GM12878 (cell line): Measurements from ENCODE around the gene OSBPL10. TPM values are rescaled to one million over a fixed set of nuclear protein-coding genes. Genes with fewer than 3 reads are reported as not detected.
A peak's percentile ranks its signal among the peaks of the same experiment; 100 is the strongest.

Source experiments
- ATAC-seq: fragments of 200-7000 bp; cut with Tn5 transposase; 3 replicates; pipeline ENCODE4 v1.9.1; 2020; ENCODE audit warnings: mild to moderate bottlenecking, moderate library complexity
- BruUV-seq: library from RNA; stranded (reverse); fragments of 400-500 nt; replicated peaks from 2 replicates; lab custom pipeline; 2021; lab: Mats Ljungman, UMichigan
- CTCF ChIA-PET: fragments of 300-600 bp; sonication (Branson Sonifier 250); formaldehyde crosslinking; extraction: SDS; loops from one replicate; lab custom pipeline; 2021; ENCODE audit warnings: inconsistent platforms; lab: Yijun Ruan, JAX
- POLR2A ChIA-PET: fragments of 350-600 bp; formaldehyde crosslinking; extraction: SDS; loops from one replicate; lab custom pipeline; 2021; ENCODE audit warnings: inconsistent platforms; lab: Charles Lee
- RAD21 ChIA-PET: fragments of 300-600 bp; sonication (Branson Sonifier 250); formaldehyde crosslinking; loops from one replicate; lab custom pipeline; 2023; ENCODE audit warnings: antibody characterized with exemption; ENCODE audit not compliant: unreplicated experiment; lab: Charles Lee
- SMC1A ChIA-PET: fragments of 300-600 bp; sonication (Branson Sonifier 250); formaldehyde crosslinking; loops from one replicate; lab custom pipeline; 2023; ENCODE audit not compliant: unreplicated experiment, uncharacterized antibody; lab: Charles Lee
- DNase-seq: peaks from one replicate; pipeline ENCODE4 v3.0.0-alpha.2; 2011; ENCODE audit warnings: low read depth, low spot score
- FAIRE-seq: peaks from 3 replicates; lab custom pipeline; 2011; peaks lifted over from hg19 to GRCh38; lab: Jason Lieb, UNC
- H2AFZ ChIP-seq: 2 replicates; pipeline ENCODE4 v1.6.0; 2011; ENCODE audit warnings: low read depth, low read length, control low read depth; ENCODE audit not compliant: control insufficient read depth
- H3K27ac ChIP-seq: 2 replicates; pipeline ENCODE4 v1.5.1; 2011; ENCODE audit warnings: control low read depth; ENCODE audit not compliant: control insufficient read depth, insufficient read depth
- H3K27me3 ChIP-seq, 2 experiments: replicated peaks in 1 of 2; 2 replicates each; pipeline versions ENCODE4 v1.6.0 to v1.6.1; 2011; ENCODE audit warnings: low read length in 1 of 2; ENCODE audit not compliant: control insufficient read depth in 2 of 2, insufficient read depth in 2 of 2
- H3K36me3 ChIP-seq, 2 experiments: 2 replicates each; pipeline ENCODE4 v1.5.1; 2011; ENCODE audit warnings: low read length in 1 of 2; ENCODE audit not compliant: control insufficient read depth in 2 of 2, insufficient read depth in 2 of 2
- H3K4me1 ChIP-seq: 2 replicates; pipeline ENCODE4 v1.6.1; 2011; ENCODE audit warnings: mild to moderate bottlenecking, low read length, moderate library complexity, mixed read lengths; ENCODE audit not compliant: control insufficient read depth, insufficient read depth
- H3K4me2 ChIP-seq: 2 replicates; pipeline ENCODE4 v1.6.0; 2011; ENCODE audit warnings: control low read depth; ENCODE audit not compliant: control insufficient read depth, insufficient read depth
- H3K4me3 ChIP-seq: fragments of 200-600 bp; sonication (generic); 2 replicates; pipeline ENCODE4 v1.5.1; 2016
- H3K79me2 ChIP-seq: 2 replicates; pipeline ENCODE4 v1.6.0; 2011; ENCODE audit warnings: low read length; ENCODE audit not compliant: control insufficient read depth, insufficient read depth
- H3K9ac ChIP-seq: 2 replicates; pipeline ENCODE4 v1.8.0; 2011; ENCODE audit warnings: low read length, control low read depth, mixed read lengths; ENCODE audit not compliant: control insufficient read depth, insufficient read depth
- H3K9me3 ChIP-seq: replicated peaks from 3 replicates; pipeline ENCODE4 v1.5.1; 2011; ENCODE audit warnings: mild to moderate bottlenecking, low read length; ENCODE audit not compliant: control insufficient read depth, insufficient read depth
- H4K20me1 ChIP-seq: 2 replicates; pipeline ENCODE4 v1.6.0; 2011; ENCODE audit not compliant: control insufficient read depth, insufficient read depth
- CREM ChIP-seq: IDR thresholded peaks from 2 replicates; pipeline ENCODE4 v1.6.1; 2014; ENCODE audit warnings: antibody characterized with exemption, low read depth
- ELK1 ChIP-seq: IDR thresholded peaks from 2 replicates; pipeline ENCODE4 v1.6.1; 2012; ENCODE audit warnings: low read depth, low read length, improper control_type of control experiment
- IKZF2 ChIP-seq, 2 experiments: fragments of 450-650 bp; IDR thresholded peaks; 2 replicates each; pipeline ENCODE4 v1.6.1; 2017; ENCODE audit warnings: mild to moderate bottlenecking in 2 of 2, moderate library complexity in 2 of 2
- IRF5 ChIP-seq: fragments of 450-650 bp; IDR thresholded peaks from 2 replicates; pipeline ENCODE4 v1.6.1; 2017; ENCODE audit warnings: borderline replicate concordance
- MTA2 ChIP-seq: fragments of 450-650 bp; IDR thresholded peaks from 2 replicates; pipeline ENCODE4 v1.6.1; 2016; ENCODE audit warnings: low read depth, mild to moderate bottlenecking, moderate library complexity
- NBN ChIP-seq: fragments of 450-650 bp; IDR thresholded peaks from 2 replicates; pipeline ENCODE4 v1.6.1; 2016
- NFYB ChIP-seq: IDR thresholded peaks from 2 replicates; pipeline ENCODE4 v1.6.1; 2011; ENCODE audit warnings: low read depth, mild to moderate bottlenecking, low read length, improper control_type of control experiment, moderate library complexity; ENCODE audit not compliant: insufficient read depth
- PBX3 ChIP-seq: IDR thresholded peaks from 2 replicates; pipeline ENCODE4 v1.6.1; 2011; ENCODE audit warnings: mild to moderate bottlenecking, low read depth, low read length, moderate library complexity; ENCODE audit not compliant: insufficient replicate concordance
- PKNOX1 ChIP-seq: fragments of 450-650 bp; IDR thresholded peaks from 2 replicates; pipeline ENCODE4 v1.6.1; 2016; ENCODE audit warnings: mild to moderate bottlenecking
- SREBF1 ChIP-seq: IDR thresholded peaks from 2 replicates; pipeline ENCODE4 v1.6.1; 2012; ENCODE audit warnings: mild to moderate bottlenecking, low read length
- WGBS: methylation state at CpG from one replicate; pipeline ENCODE4 v1.1.6; 2016; ENCODE audit warnings: low lambda C conversion rate; ENCODE audit not compliant: insufficient replicate concordance, insufficient coverage; ENCODE audit errors: missing lambda C conversion rate; 5-methylcytosine and 5-hydroxymethylcytosine counted together
- in situ Hi-C: fragments of 300-500 bp; cut with MboI; formaldehyde crosslinking; loops from 9 replicates; pipeline ENCODE4 v1.14.3; 2018; ENCODE audit warnings: mixed read lengths
- intact Hi-C: fragments of 100-400 bp; cut with micrococcal nuclease; formaldehyde crosslinking; loops from one replicate; pipeline ENCODE4 v1.14.2; 2022; ENCODE audit not compliant: unreplicated experiment
- polyA plus RNA-seq, 11 experiments: library from polyadenylated mRNA; depleted of rRNA in 4 of 11; unstranded in 6 of 11; stranded (reverse) in 5 of 11; fragments of >200 nt; fragmentation: Nextera tagmentation in 4 of 11; fragmentation: Illumina TruSeq in 1 of 11; extraction: Ambion mirVana in 4 of 11; extraction: Trizol in 1 of 11; gene quantifications; 1 replicate in 1 of 11; 2 replicates in 10 of 11; pipeline versions ENCODE4 v1.2.1 to v1.2.3, GENCODE V29; 2011 to 2016; ENCODE audit warnings: inconsistent platforms in 2 of 11, missing spikeins in 2 of 11, low read depth in 1 of 11
- total RNA-seq, 4 experiments: library from RNA; depleted of rRNA in 3 of 4; stranded (reverse); fragments of >200 nt in 3 of 4; fragmentation: Illumina TruSeq in 1 of 4; extraction: Trizol in 1 of 4; gene quantifications; 2 replicates each; pipeline versions ENCODE4 v1.2.1 to v1.2.3, GENCODE V29; 2013 to 2021
- TF ChIP-seq, protein P1 (sequence below): fragments of 450-650 bp; IDR thresholded peaks from 2 replicates; pipeline ENCODE4 v1.6.1; 2017; ENCODE audit warnings: mild to moderate bottlenecking, moderate library complexity
- TF ChIP-seq, protein P2 (sequence below): fragments of 450-650 bp; IDR thresholded peaks from 2 replicates; pipeline ENCODE4 v1.6.1; 2014; ENCODE audit warnings: mild to moderate bottlenecking

Gene OSBPL10
- total and polyA plus RNA-seq, 10 of the 15 experiments (the other 5 are each of a cell fraction or from before 2014, with no cell fraction given) = 0.03 to 0.25 (median 0.09) TPM; not detected in 5

DNA sequence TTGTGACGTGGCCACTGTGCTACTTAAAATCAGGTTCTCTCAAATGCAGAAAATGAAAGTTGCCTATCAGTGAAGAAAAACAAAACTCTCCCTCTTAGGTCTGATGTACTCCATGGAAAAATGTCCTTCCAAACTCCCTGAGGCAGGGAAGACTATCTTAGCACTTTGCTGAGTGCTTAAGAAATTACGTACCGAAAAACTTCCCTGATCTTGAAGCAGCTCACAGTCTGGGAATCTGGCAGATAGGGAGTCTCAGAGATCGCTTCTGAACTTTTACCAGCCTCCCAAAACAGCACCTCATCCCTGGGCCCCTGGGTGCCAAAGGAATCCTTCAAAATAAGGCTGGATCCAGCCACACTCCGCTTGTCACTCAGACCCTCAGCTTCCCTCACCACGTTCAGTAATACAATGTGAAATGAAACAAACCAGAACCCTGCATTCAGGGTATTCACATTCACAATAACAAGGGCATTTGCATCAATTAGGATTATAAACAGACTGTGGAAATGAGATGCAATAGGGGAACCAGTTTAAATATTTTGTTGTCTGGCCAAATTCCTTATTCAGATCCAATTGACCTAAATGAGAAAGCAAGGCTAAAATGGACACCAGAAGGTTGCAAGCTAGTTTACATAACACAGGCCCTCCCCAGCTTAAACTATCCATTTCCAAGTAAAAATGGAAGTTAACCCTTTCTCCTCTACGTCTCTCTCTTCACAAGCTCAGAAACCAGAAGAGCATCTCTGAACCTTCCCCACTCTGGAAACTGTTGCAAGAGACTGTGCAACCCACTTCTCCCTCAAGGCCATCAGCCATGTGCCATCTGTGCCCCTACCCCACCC, 20.9 kb downstream of the OSBPL10 start:
- BruUV-seq = no TSS peak
- no peak for DNase-seq
- Histone ChIP-seq H3K27ac (no peak overlapping the region), H3K4me3 (no peak overlapping the region), H4K20me1 (no peaks in the 10 kb centered on the region), H3K9me3 (peaks cover 4% of the 10 kb centered on the region; the same call in 2 of the 3 replicates), H3K79me2 (no peaks in the 10 kb centered on the region), H3K27me3 (no peaks in the 10 kb centered on the region), H2AFZ (no peak overlapping the region), H3K9ac (no peak overlapping the region), H3K4me1 (no peaks in the 10 kb centered on the region), H3K36me3 (no peaks in the 10 kb centered on the region), H3K4me2 (no peak overlapping the region)
- in situ Hi-C loops (no loop called here), intact Hi-C loops (no loop called here)
- ChIA-PET RAD21 (interaction anchor here (0.7 to 1.3 kb wide), 3 partner anchors 8 to 715 kb away, joined by 3 to 4 read pairs (median 3); no protein-coding TSS in a partner anchor), POLR2A (interaction anchor here (0.6 to 1.0 kb wide), 2 partner anchors 12 to 13 kb away, joined by 4 to 6 read pairs; no protein-coding TSS in a partner anchor), SMC1A (interaction anchor here (0.6 to 1.9 kb wide), 3 partner anchors 9 to 1056 kb away, joined by 3 to 6 read pairs (median 3); no protein-coding TSS in a partner anchor), CTCF (interaction anchor here (1.0 kb wide), 1 partner anchor 63 kb away, joined by 4 read pairs; no protein-coding TSS in a partner anchor)
- peak; percentile 56 for ATAC-seq
- WGBS = 3% methylated on average over 7 of the region's 7 CpGs
- no peak for FAIRE-seq
- no peak for TF ChIP-seq PBX3
- TF ChIP-seq, protein P1, sequence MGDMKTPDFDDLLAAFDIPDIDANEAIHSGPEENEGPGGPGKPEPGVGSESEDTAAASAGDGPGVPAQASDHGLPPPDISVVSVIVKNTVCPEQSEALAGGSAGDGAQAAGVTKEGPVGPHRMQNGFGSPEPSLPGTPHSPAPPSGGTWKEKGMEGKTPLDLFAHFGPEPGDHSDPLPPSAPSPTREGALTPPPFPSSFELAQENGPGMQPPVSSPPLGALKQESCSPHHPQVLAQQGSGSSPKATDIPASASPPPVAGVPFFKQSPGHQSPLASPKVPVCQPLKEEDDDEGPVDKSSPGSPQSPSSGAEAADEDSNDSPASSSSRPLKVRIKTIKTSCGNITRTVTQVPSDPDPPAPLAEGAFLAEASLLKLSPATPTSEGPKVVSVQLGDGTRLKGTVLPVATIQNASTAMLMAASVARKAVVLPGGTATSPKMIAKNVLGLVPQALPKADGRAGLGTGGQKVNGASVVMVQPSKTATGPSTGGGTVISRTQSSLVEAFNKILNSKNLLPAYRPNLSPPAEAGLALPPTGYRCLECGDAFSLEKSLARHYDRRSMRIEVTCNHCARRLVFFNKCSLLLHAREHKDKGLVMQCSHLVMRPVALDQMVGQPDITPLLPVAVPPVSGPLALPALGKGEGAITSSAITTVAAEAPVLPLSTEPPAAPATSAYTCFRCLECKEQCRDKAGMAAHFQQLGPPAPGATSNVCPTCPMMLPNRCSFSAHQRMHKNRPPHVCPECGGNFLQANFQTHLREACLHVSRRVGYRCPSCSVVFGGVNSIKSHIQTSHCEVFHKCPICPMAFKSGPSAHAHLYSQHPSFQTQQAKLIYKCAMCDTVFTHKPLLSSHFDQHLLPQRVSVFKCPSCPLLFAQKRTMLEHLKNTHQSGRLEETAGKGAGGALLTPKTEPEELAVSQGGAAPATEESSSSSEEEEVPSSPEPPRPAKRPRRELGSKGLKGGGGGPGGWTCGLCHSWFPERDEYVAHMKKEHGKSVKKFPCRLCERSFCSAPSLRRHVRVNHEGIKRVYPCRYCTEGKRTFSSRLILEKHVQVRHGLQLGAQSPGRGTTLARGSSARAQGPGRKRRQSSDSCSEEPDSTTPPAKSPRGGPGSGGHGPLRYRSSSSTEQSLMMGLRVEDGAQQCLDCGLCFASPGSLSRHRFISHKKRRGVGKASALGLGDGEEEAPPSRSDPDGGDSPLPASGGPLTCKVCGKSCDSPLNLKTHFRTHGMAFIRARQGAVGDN = no peak
- TF ChIP-seq, protein P2, sequence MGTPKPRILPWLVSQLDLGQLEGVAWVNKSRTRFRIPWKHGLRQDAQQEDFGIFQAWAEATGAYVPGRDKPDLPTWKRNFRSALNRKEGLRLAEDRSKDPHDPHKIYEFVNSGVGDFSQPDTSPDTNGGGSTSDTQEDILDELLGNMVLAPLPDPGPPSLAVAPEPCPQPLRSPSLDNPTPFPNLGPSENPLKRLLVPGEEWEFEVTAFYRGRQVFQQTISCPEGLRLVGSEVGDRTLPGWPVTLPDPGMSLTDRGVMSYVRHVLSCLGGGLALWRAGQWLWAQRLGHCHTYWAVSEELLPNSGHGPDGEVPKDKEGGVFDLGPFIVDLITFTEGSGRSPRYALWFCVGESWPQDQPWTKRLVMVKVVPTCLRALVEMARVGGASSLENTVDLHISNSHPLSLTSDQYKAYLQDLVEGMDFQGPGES = no peak
- no peak for TF ChIP-seq NBN
- TF ChIP-seq IKZF2 (IDR thresholded peaks at IDR 0.05) = no peak
- no peak for TF ChIP-seq SREBF1
- no peak for TF ChIP-seq NFYB
- TF ChIP-seq CREM = no peak
- no peak for TF ChIP-seq ELK1
- TF ChIP-seq IRF5 = no peak
- no peak for TF ChIP-seq PKNOX1
- TF ChIP-seq MTA2 = no peak
